ENCODE measurements around the gene LRWD1.

DNA sequence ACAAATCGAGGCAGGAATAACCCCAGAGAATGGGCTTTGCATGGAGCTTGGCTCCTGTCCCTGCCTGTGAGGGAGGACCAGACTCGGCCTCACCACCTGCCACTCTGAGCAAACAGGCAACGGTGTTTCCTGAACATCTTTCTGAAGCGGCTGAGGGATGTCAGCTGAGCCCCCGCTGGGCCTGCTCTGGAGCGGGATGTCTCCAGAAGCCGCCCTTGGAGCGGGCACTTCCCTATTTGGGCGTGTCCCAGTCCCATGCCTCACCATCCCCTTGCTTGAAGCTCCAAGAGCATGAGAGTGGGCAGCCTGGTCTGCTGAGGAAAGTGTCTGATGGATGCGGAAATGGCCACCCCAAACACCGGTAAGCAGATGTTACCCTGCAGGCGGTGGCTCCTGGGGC, 10.3 kb upstream of the LRWD1 start:
- TF ChIP-seq, protein P1, sequence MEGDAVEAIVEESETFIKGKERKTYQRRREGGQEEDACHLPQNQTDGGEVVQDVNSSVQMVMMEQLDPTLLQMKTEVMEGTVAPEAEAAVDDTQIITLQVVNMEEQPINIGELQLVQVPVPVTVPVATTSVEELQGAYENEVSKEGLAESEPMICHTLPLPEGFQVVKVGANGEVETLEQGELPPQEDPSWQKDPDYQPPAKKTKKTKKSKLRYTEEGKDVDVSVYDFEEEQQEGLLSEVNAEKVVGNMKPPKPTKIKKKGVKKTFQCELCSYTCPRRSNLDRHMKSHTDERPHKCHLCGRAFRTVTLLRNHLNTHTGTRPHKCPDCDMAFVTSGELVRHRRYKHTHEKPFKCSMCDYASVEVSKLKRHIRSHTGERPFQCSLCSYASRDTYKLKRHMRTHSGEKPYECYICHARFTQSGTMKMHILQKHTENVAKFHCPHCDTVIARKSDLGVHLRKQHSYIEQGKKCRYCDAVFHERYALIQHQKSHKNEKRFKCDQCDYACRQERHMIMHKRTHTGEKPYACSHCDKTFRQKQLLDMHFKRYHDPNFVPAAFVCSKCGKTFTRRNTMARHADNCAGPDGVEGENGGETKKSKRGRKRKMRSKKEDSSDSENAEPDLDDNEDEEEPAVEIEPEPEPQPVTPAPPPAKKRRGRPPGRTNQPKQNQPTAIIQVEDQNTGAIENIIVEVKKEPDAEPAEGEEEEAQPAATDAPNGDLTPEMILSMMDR (conservative IDR thresholded peaks at IDR 0.05; ENCODE audit: low read length): no peak
- TF ChIP-seq EZH2phosphoT487 (IDR thresholded peaks at IDR 0.05; ENCODE audit: borderline replicate concordance, low read depth, low read length): no peak
